Loucy (cell line): Measurements from ENCODE around the gene SLC35F1.

Experiments
- H2AFZ ChIP-seq: fragments of 200-600 bp; sonication (generic); 2 replicates; pipeline ENCODE4 v1.6.0; 2016; ENCODE audit warnings: antibody characterized with exemption, mild to moderate bottlenecking, low read length, moderate library complexity
- H3F3A ChIP-seq: fragments of 200-600 bp; 2 replicates; pipeline ENCODE4 v1.6.0; 2016; ENCODE audit warnings: antibody characterized with exemption, low read depth, mild to moderate bottlenecking
- H3K27me3 ChIP-seq: fragments of 200-600 bp; sonication (generic); 2 replicates; pipeline ENCODE4 v1.6.1; 2014; ENCODE audit warnings: low read length, mild to moderate bottlenecking; ENCODE audit not compliant: insufficient read depth, poor library complexity, severe bottlenecking
- H3K36me3 ChIP-seq: fragments of 200-600 bp; sonication (generic); 2 replicates; pipeline ENCODE4 v1.6.1; 2016; ENCODE audit warnings: low read length; ENCODE audit not compliant: insufficient read depth
- H3K4me1 ChIP-seq: fragments of 200-600 bp; sonication (generic); 2 replicates; pipeline ENCODE4 v1.5.1; 2014; ENCODE audit warnings: low read length, mild to moderate bottlenecking; ENCODE audit not compliant: insufficient read depth, poor library complexity, severe bottlenecking
- H3K4me2 ChIP-seq: fragments of 200-600 bp; sonication (generic); 2 replicates; pipeline ENCODE4 v1.6.0; 2014; ENCODE audit warnings: antibody characterized with exemption, low read length, low read depth, mild to moderate bottlenecking; ENCODE audit not compliant: poor library complexity, severe bottlenecking
- H3K4me3 ChIP-seq: fragments of 200-600 bp; sonication (generic); 2 replicates; pipeline ENCODE4 v1.5.1; 2014; ENCODE audit warnings: low read length, mild to moderate bottlenecking, mixed read lengths; ENCODE audit not compliant: poor library complexity, severe bottlenecking
- H3K79me2 ChIP-seq: fragments of 200-600 bp; sonication (generic); 2 replicates; pipeline ENCODE4 v1.6.1; 2014; ENCODE audit warnings: low read length; ENCODE audit not compliant: insufficient read depth
- H3K9ac ChIP-seq: fragments of 200-600 bp; sonication (generic); 2 replicates; pipeline ENCODE4 v1.6.0; 2014; ENCODE audit warnings: mild to moderate bottlenecking, low read depth, low read length, moderate library complexity; ENCODE audit not compliant: poor library complexity, severe bottlenecking
- H3K9me2 ChIP-seq: fragments of 200-600 bp; sonication (generic); replicated peaks from 2 replicates; pipeline ENCODE4 v1.6.1; 2016; ENCODE audit warnings: low read depth, low read length, mixed read lengths
- H3K9me3 ChIP-seq: fragments of 200-600 bp; sonication (generic); 2 replicates; pipeline ENCODE4 v1.6.1; 2014; ENCODE audit warnings: mild to moderate bottlenecking, antibody characterized with exemption, low read length, low read depth; ENCODE audit not compliant: insufficient read depth
- H4K20me1 ChIP-seq: fragments of 200-600 bp; sonication (generic); 2 replicates; pipeline ENCODE4 v1.6.0; 2014; ENCODE audit warnings: antibody characterized with exemption, low read length, mild to moderate bottlenecking; ENCODE audit not compliant: insufficient read depth, poor library complexity, severe bottlenecking
- CTCF ChIP-seq: fragments of 200-600 bp; sonication (generic); conservative IDR thresholded peaks from 2 replicates; pipeline ENCODE4 v1.5.1; 2014; ENCODE audit warnings: mild to moderate bottlenecking, antibody characterized with exemption, low read length
- EZH2phosphoT487 ChIP-seq: fragments of 200-600 bp; IDR thresholded peaks from 2 replicates; pipeline ENCODE4 v1.6.1; 2018; ENCODE audit warnings: antibody characterized with exemption, mild to moderate bottlenecking, moderate library complexity, borderline replicate concordance

SLC35F1 gene

GRCh38 chr6:118223316-118223715 is 316.3 kb downstream of the SLC35F1 start:
- H4K20me1 ChIP-seq: no peaks in the 10 kb centered on the region
- TF ChIP-seq CTCF (no peak), EZH2phosphoT487 (no peak)
- H3K36me3 ChIP-seq: no peaks in the 10 kb centered on the region
- no peaks in the 10 kb centered on the region for H3K79me2 ChIP-seq
- H3K9me3 ChIP-seq: no peaks in the 10 kb centered on the region
- H3K9ac ChIP-seq: no peak overlapping the region
- H3F3A ChIP-seq: no peaks in the 10 kb centered on the region
- peaks cover 11% of the 10 kb centered on the region for H3K4me1 ChIP-seq
- no peaks in the 10 kb centered on the region for H3K27me3 ChIP-seq
- H3K9me2 ChIP-seq: no peaks in the 10 kb centered on the region
- no peak overlapping the region for H3K4me3 ChIP-seq
- no peak overlapping the region for H3K4me2 ChIP-seq
- no peak overlapping the region for H2AFZ ChIP-seq

GRCh38 chr6:118228886-118229285 is 321.8 kb downstream of the SLC35F1 start:
- Histone ChIP-seq H2AFZ (no peak overlapping the region), H3K79me2 (no peaks in the 10 kb centered on the region), H3K9me2 (0 out of 2 replicates have a peak, but pooled peaks cover 4% of the 10 kb centered on the region), H3F3A (no peaks in the 10 kb centered on the region), H3K36me3 (no peaks in the 10 kb centered on the region), H3K4me2 (no peak overlapping the region), H3K4me1 (no peaks in the 10 kb centered on the region), H3K9ac (no peak overlapping the region), H4K20me1 (no peaks in the 10 kb centered on the region), H3K27me3 (no peaks in the 10 kb centered on the region), H3K4me3 (no peak overlapping the region), H3K9me3 (no peaks in the 10 kb centered on the region)
- TF ChIP-seq EZH2phosphoT487 (no peak), CTCF (no peak)

- Histone ChIP-seq H3K9ac (no peak overlapping the region), H3K27me3 (no peaks in the 10 kb centered on the region), H3K4me3 (no peak overlapping the region), H3F3A (no peaks in the 10 kb centered on the region), H3K4me1 (no peaks in the 10 kb centered on the region), H3K9me2 (no peaks in the 10 kb centered on the region), H4K20me1 (no peaks in the 10 kb centered on the region), H3K79me2 (no peaks in the 10 kb centered on the region), H3K4me2 (no peak overlapping the region), H3K9me3 (no peaks in the 10 kb centered on the region), H2AFZ (no peak overlapping the region), H3K36me3 (no peaks in the 10 kb centered on the region)
- TF ChIP-seq EZH2phosphoT487: no peak
- TF ChIP-seq CTCF: no peak
Measured at GRCh38 chr6:118240878-118241528, 333.9 kb downstream of the SLC35F1 start.
